SKM-1 (cell line): ENCODE data around the gene EIF5AL1.
"Not testable (repeated sequence)": the region's sequence is repeated elsewhere in the genome, so short reads cannot be mapped to it uniquely, and the experiment has no call there.

Source experiments
- DNase-seq: peaks from one replicate; lab custom pipeline; 2025; ENCODE audit not compliant: unreplicated experiment; lab: John Stamatoyannopoulos, UW

The EIF5AL1 gene

GRCh38 chr10:79555354-79556309, 43.3 kb downstream of the EIF5AL1 start:
- DNase-seq = no peak

- not testable (repeated sequence) for DNase-seq
Observed at GRCh38 chr10:79556961-79557360, 44.6 kb downstream of the EIF5AL1 start.

- DNase-seq = no peak
Observed at GRCh38 chr10:79559726-79560125, 47.4 kb downstream of the EIF5AL1 start.

GRCh38 chr10:79560160-79560709, 47.9 kb downstream of the EIF5AL1 start, which contains the start of gene SFTPA2:
Gene SFTPA2, minus strand, starts transcription at chr10:79560407. Its CDS starts 924 bp downstream, at chr10:79559483.
- DNase-seq = no peak

GRCh38 chr10:79561257-79561656, 48.9 kb downstream of the EIF5AL1 start:
- no peak for DNase-seq

GRCh38 chr10:79562135-79562756, 49.9 kb downstream of the EIF5AL1 start:
- DNase-seq = peak; percentile 4

- no peak for DNase-seq
Observed at GRCh38 chr10:79563426-79563825, 51.1 kb downstream of the EIF5AL1 start.
